Stomach (tissue), 9 donors: ENCODE results near the gene PRKCE. TPM values are rescaled to one million over a fixed set of nuclear protein-coding genes. Genes with fewer than 3 reads are reported as not detected.

Experiments used
- DNase-seq, 2 donors: peaks; one replicate each; pipeline versions ENCODE4 v3.0.0 to v3.0.0-alpha.2; 2013 to 2019
- H3K27ac ChIP-seq, 5 donors: fragments of 200-600 bp in 4 of 5; sonication (generic) in 4 of 5; one replicate each; pipeline ENCODE4 v1.5.1; 2013 to 2019; ENCODE audit warnings: mild to moderate bottlenecking in 1 of 5, moderate library complexity in 1 of 5
- H3K27me3 ChIP-seq, 3 donors: fragments of 200-600 bp; sonication (generic); one replicate each; pipeline ENCODE4 v1.5.1; 2017 to 2019; ENCODE audit warnings: mixed run types in 1 of 3
- H3K36me3 ChIP-seq, 4 donors: fragments of 200-600 bp; sonication (generic); 1 replicate in 3 of 4; 2 replicates in 1 of 4; pipeline ENCODE4 v1.5.1; 2016 to 2019
- H3K4me1 ChIP-seq, 4 donors: fragments of 200-600 bp; sonication (generic); one replicate each; pipeline ENCODE4 v1.5.1; 2016 to 2019
- H3K4me3 ChIP-seq, 4 donors: fragments of 200-600 bp; sonication (generic) in 3 of 4; one replicate each; pipeline ENCODE4 v1.5.1; 2016 to 2019; ENCODE audit warnings: mild to moderate bottlenecking in 1 of 4
- H3K9me3 ChIP-seq, 4 donors: fragments of 200-600 bp; sonication (generic); one replicate each; pipeline ENCODE4 v1.5.1; 2016 to 2019
- EP300 ChIP-seq: sonication (generic); formaldehyde crosslinking; IDR thresholded peaks from one replicate; pipeline ENCODE4 v1.6.1; 2017; ENCODE audit warnings: antibody characterized with exemption
- POLR2A ChIP-seq, 4 donors: fragments of 450-650 bp; IDR thresholded peaks; one replicate each; pipeline ENCODE4 v1.6.1; 2016; ENCODE audit warnings: antibody characterized with exemption in 4 of 4, control low read depth in 2 of 4, mild to moderate bottlenecking in 1 of 4, moderate library complexity in 1 of 4
- POLR2AphosphoS5 ChIP-seq, 3 donors: sonication (generic); formaldehyde crosslinking; IDR thresholded peaks; one replicate each; pipeline ENCODE4 v1.6.1; 2016; ENCODE audit warnings: antibody characterized with exemption in 3 of 3
- WGBS, 5 donors: extraction: QIAGEN DNeasy Blood & Tissue Kit in 3 of 5; methylation state at CpG; one replicate each; pipeline versions ENCODE4 v1.1.5 to v1.1.7; 2013 to 2018; 5-methylcytosine and 5-hydroxymethylcytosine counted together
- intact Hi-C: fragments of 100-400 bp; cut with DNase I; formaldehyde crosslinking; loops from one replicate; pipeline ENCODE4 v1.15.1; 2023; ENCODE audit warnings: low total_unique reads
- polyA plus RNA-seq, 3 donors: library from polyadenylated mRNA; stranded (reverse); fragments of 200-250 nt; gene quantifications; one replicate each; pipeline ENCODE4 v1.2.3, GENCODE V29; 2013
- total RNA-seq, 5 donors: library from RNA; depleted of rRNA; stranded (reverse); fragments of >200 nt; gene quantifications; one replicate each; pipeline versions ENCODE4 v1.1.0 to v1.2.3, GENCODE V29; 2014 to 2016
- TF ChIP-seq, protein P1 (sequence below), 7 experiments: fragments of 450-650 bp in 4 of 7; fragments of 200-600 bp in 3 of 7; sonication (generic) in 3 of 7; IDR thresholded peaks; one replicate each; pipeline ENCODE4 v1.5.1; 2016 to 2019; ENCODE audit warnings: antibody characterized with exemption in 7 of 7, control low read depth in 2 of 7, mild to moderate bottlenecking in 1 of 7
- donor health status: healthy with polysubstance abuse.
- donor health status: Bipolar disorder and iron deficiency.
- donor health status: healthy.

Gene PRKCE
- total and polyA plus RNA-seq, 8 donors = 2.0 to 92.0 (median 10.0) TPM

DNA sequence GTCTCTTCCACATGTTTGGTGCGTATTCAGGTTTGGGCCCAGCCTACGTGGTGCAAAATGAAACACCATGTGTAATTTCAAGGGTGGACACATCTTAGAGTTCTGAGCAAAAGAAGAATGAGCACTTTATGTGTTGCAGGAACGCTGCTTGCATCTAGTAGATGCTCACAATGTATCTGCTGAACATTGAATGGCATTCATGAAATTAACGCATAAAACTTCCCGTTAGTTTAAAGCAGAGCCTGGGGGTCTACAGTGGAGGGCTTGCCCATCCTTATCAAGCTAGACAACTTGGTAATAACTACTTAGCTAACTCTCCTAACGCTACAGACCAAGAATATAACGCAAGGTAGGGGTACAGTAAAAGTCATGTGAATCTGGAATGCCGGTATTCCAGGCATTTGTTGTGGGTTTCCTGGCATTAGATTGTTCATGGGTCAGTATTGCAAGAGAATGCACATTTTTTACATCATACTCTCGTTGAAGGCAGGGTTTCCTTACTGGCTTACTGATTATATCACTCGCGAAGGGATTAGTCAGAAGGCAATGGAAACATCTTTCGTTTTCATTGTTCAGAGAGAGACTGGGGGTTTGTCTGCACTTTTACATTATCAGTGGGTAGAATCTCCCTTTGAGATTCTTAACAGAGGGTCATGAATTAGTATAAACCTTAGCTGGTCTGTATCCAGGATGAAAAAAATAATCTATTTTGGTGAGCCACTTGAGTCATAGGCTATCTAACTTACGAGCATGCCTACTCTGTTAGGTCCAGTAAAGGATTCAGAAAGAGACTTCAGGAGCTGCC is 416.2 kb downstream of the PRKCE start:
- 83 to 89% (median 86%) methylated on average over 13 of the region's 13 CpGs for WGBS, 5 donors
- Histone ChIP-seq H3K4me3 (no peak overlapping the region), H3K27me3 (no peaks in the 10 kb centered on the region), H3K9me3 (no peaks in the 10 kb centered on the region), H3K27ac (peak overlapping the region in 1 of 5 donors; percentile 15), H3K4me1 (peaks cover 0 to 14% (median 8%) of the 10 kb centered on the region in 4 donors), H3K36me3 (no peaks in the 10 kb centered on the region)
- TF ChIP-seq EP300 (no peak), POLR2AphosphoS5 (IDR thresholded peaks at IDR 0.05) (no peak), POLR2A (IDR thresholded peaks at IDR 0.05) (no peak)
- TF ChIP-seq, protein P1, sequence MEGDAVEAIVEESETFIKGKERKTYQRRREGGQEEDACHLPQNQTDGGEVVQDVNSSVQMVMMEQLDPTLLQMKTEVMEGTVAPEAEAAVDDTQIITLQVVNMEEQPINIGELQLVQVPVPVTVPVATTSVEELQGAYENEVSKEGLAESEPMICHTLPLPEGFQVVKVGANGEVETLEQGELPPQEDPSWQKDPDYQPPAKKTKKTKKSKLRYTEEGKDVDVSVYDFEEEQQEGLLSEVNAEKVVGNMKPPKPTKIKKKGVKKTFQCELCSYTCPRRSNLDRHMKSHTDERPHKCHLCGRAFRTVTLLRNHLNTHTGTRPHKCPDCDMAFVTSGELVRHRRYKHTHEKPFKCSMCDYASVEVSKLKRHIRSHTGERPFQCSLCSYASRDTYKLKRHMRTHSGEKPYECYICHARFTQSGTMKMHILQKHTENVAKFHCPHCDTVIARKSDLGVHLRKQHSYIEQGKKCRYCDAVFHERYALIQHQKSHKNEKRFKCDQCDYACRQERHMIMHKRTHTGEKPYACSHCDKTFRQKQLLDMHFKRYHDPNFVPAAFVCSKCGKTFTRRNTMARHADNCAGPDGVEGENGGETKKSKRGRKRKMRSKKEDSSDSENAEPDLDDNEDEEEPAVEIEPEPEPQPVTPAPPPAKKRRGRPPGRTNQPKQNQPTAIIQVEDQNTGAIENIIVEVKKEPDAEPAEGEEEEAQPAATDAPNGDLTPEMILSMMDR (IDR thresholded peaks at IDR 0.05) = no peak
- DNase-seq = no peak
- intact Hi-C loops = loop anchor here (10.0 kb wide), 1 partner anchor 297 kb away; no protein-coding TSS in a partner anchor

DNA sequence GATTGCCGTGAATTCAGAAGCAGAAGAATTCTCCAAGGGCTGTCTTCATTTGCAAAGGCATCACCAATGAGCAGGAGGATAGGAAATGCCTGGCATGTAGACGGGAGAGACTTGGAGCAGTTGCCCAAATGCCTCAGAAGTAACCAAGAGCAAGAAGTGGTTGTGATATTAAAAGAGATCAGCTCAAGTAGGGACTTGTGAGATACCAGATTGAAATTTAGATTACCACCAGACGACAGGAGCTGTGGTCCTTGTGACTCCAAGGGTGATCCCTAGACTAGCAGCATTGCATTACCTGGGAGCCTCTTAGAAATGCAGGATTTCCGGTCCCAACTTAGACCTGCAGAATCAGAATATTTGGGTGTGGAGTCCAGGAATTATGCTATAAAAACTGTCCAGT is 417.2 kb downstream of the PRKCE start:
- Histone ChIP-seq H3K36me3 (no peaks in the 10 kb centered on the region), H3K4me3 (no peak overlapping the region), H3K9me3 (no peaks in the 10 kb centered on the region), H3K27ac (peak overlapping the region in 1 of 5 donors; percentile 15), H3K27me3 (no peaks in the 10 kb centered on the region), H3K4me1 (peaks cover 0 to 14% (median 8%) of the 10 kb centered on the region in 4 donors)
- intact Hi-C loops = loop anchor here (10.0 kb wide), 1 partner anchor 296 kb away; no protein-coding TSS in a partner anchor
- no peak for DNase-seq
- TF ChIP-seq POLR2AphosphoS5 (IDR thresholded peaks at IDR 0.05) = no peak
- TF ChIP-seq, protein P1 (IDR thresholded peaks at IDR 0.05) = no peak
- no peak for TF ChIP-seq EP300
- no peak for TF ChIP-seq POLR2A (IDR thresholded peaks at IDR 0.05)
- 93 to 95% (median 94%) methylated on average over 4 of the region's 4 CpGs for WGBS, 5 donors

DNA sequence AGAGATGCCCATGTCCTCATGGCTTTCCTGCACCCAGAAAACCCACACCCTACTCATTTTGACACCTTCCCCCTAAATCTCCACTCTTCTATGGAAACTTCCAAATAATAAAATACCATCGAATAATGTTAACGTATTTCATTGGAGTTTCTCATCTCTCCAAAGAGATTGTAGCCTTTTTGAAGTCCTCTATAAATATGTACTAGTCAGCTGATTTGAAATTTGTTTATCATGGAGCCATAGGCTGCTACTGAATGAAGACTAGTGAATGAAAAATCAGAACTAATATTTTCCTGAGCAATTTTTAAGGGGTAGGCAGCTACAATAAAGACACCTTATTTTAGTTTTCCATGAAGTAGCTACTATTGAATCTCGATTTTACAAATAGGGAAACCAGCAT is 419.6 kb downstream of the PRKCE start:
- Histone ChIP-seq H3K9me3 (no peaks in the 10 kb centered on the region), H3K27ac (no peak overlapping the region), H3K36me3 (no peaks in the 10 kb centered on the region), H3K4me1 (peaks cover 0 to 24% (median 13%) of the 10 kb centered on the region in 4 donors), H3K27me3 (no peaks in the 10 kb centered on the region), H3K4me3 (no peak overlapping the region)
- TF ChIP-seq, protein P1 (IDR thresholded peaks at IDR 0.05) = no peak
- TF ChIP-seq POLR2A (IDR thresholded peaks at IDR 0.05) = no peak
- no peak for TF ChIP-seq EP300
- no peak for TF ChIP-seq POLR2AphosphoS5 (IDR thresholded peaks at IDR 0.05)
- WGBS, 5 donors = 61 to 99% (median 92%) methylated on average over 3 of the region's 3 CpGs
- intact Hi-C loops = no loop called here
- DNase-seq = no peak

DNA sequence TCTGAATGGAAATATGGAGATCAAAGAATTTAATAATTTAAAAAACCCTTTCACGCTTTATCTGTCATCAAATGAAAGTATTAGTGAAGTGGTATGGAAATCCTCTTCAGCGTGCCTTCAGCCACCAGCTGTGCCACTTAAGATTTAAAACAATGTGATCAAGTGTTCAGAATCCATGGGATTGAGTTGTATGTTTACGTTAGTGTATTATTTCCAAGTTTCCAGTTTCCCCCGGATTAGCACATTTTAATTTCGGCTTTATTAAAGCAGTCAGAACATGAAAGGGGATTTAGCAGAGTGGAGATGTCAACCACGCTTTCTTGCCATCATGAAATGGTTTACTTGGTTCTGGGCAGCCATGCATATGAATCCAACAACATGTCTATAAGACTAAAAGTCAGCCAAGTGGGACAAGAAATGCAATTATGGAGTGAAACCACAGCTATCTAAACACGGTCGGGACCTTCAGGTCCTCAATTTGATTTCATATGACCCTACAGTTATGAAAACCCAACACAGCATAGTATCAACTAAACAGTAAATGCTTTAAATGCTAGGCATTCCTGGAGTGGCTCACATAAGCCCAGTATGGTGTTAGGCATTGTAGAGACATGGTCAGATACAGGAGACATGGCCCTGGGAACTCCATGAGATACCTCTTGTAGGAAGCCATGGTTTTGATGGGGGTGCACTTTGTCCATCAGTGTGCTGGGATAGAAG is 420.8 kb downstream of the PRKCE start:
- TF ChIP-seq EP300 = no peak
- TF ChIP-seq, protein P1 (IDR thresholded peaks at IDR 0.05) = no peak
- no peak for TF ChIP-seq POLR2A (IDR thresholded peaks at IDR 0.05)
- WGBS, 5 donors = 85 to 93% (median 89%) methylated on average over 8 of the region's 8 CpGs
- Histone ChIP-seq H3K4me3 (no peak overlapping the region), H3K27me3 (no peaks in the 10 kb centered on the region), H3K36me3 (no peaks in the 10 kb centered on the region), H3K9me3 (no peaks in the 10 kb centered on the region), H3K4me1 (peaks cover 0 to 24% (median 13%) of the 10 kb centered on the region in 4 donors), H3K27ac (no peak overlapping the region)
- DNase-seq = no peak
- intact Hi-C loops = no loop called here
